ENCODE data around the gene ST3GAL5. TPM values are rescaled to one million over a fixed set of nuclear protein-coding genes. Genes with fewer than 3 reads are reported as not detected.

ST3GAL5 gene
- total and polyA plus RNA-seq, 2 experiments from 2014 or later: 3.2 to 7.9 TPM

DNA sequence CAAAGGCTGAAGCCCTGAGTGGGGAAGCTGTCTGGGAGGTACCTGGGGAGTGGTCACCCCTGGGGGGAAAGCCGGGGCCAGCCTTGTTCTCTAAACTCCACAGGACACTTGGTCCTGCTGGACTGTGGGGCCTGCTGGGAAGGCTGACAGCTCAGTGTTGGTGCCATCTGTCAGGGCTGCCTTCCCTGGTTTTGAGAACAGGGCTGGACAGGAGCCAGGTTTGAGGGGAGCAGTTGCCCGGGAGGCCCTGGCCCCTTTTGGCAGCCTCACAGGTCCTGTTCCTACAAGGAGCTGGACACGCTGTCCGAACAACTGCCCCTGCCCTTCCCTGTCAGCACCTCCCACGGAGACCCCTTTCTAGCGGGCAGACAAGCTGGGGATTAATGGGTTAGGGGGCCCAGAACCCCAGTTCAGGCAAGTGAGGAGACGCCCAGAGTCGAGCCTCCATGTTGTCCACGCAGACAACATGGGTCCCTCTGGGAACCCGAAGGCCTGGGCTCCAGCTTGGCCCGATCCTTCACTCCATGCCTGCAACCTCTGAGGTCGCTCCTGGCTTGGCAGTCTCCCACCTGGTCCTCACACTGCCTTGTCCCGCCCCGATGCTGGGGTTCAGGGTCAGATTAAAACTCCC lies 94.2 kb downstream of the ST3GAL5 start:
- H3K27me3 ChIP-seq (ENCODE audit: insufficient read depth): no peaks in the 10 kb centered on the region
- no peaks in the 10 kb centered on the region for H4K20me1 ChIP-seq (replicated peaks; ENCODE audit: insufficient read depth)
- H3K4me2 ChIP-seq: no peak overlapping the region
- ATAC-seq (no peak), DNase-seq (ENCODE audit: low spot score) (no peak)
- no peaks in the 10 kb centered on the region for H3K79me2 ChIP-seq (replicated peaks; ENCODE audit: insufficient read depth)
- Mint-ChIP-seq H3K9me3 (no peaks in the 10 kb centered on the region), H3K27me3 (ENCODE audit: insufficient read depth, low read depth, poor library complexity) (peaks cover 10% of the 10 kb centered on the region), H3K4me3 (no peak overlapping the region), H3K27ac (no peak overlapping the region), H3K36me3 (ENCODE audit: low read depth) (no peaks in the 10 kb centered on the region), H3K4me1 (peaks cover 3% of the 10 kb centered on the region; the same call in 1 of the 3 replicates)
- H3K27ac ChIP-seq (ENCODE audit: low read depth): no peak overlapping the region
- H3K4me3 ChIP-seq: no peak overlapping the region
- TF ChIP-seq EZH2 (IDR thresholded peaks at IDR 0.05; ENCODE audit: low read depth, unreplicated experiment) (no peak), EZH2phosphoT487 (IDR thresholded peaks at IDR 0.05; ENCODE audit: unreplicated experiment) (no peak), STAT1 (IDR thresholded peaks at IDR 0.05; ENCODE audit: unreplicated experiment) (no peak), CREB1 (CRISPR knock-in tag; IDR thresholded peaks at IDR 0.05; ENCODE audit: low read depth) (no peak), POLR2AphosphoS5 (IDR thresholded peaks at IDR 0.05; ENCODE audit: low read depth) (no peak), NANOG (IDR thresholded peaks at IDR 0.05; ENCODE audit: borderline replicate concordance) (no peak), ZNF114 (CRISPR knock-in tag; IDR thresholded peaks at IDR 0.05) (no peak), JUNB (IDR thresholded peaks at IDR 0.05; ENCODE audit: unreplicated experiment) (no peak), ZNF331 (CRISPR knock-in tag; IDR thresholded peaks at IDR 0.05; ENCODE audit: low read depth) (no peak)
- TF ChIP-seq, protein P1, sequence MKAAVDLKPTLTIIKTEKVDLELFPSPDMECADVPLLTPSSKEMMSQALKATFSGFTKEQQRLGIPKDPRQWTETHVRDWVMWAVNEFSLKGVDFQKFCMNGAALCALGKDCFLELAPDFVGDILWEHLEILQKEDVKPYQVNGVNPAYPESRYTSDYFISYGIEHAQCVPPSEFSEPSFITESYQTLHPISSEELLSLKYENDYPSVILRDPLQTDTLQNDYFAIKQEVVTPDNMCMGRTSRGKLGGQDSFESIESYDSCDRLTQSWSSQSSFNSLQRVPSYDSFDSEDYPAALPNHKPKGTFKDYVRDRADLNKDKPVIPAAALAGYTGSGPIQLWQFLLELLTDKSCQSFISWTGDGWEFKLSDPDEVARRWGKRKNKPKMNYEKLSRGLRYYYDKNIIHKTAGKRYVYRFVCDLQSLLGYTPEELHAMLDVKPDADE (IDR thresholded peaks at IDR 0.05): no peak
- TF ChIP-seq, protein P2, sequence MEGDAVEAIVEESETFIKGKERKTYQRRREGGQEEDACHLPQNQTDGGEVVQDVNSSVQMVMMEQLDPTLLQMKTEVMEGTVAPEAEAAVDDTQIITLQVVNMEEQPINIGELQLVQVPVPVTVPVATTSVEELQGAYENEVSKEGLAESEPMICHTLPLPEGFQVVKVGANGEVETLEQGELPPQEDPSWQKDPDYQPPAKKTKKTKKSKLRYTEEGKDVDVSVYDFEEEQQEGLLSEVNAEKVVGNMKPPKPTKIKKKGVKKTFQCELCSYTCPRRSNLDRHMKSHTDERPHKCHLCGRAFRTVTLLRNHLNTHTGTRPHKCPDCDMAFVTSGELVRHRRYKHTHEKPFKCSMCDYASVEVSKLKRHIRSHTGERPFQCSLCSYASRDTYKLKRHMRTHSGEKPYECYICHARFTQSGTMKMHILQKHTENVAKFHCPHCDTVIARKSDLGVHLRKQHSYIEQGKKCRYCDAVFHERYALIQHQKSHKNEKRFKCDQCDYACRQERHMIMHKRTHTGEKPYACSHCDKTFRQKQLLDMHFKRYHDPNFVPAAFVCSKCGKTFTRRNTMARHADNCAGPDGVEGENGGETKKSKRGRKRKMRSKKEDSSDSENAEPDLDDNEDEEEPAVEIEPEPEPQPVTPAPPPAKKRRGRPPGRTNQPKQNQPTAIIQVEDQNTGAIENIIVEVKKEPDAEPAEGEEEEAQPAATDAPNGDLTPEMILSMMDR (conservative IDR thresholded peaks at IDR 0.05; ENCODE audit: low read depth in 2 of 2): no peak
- TF ChIP-seq, protein P3, sequence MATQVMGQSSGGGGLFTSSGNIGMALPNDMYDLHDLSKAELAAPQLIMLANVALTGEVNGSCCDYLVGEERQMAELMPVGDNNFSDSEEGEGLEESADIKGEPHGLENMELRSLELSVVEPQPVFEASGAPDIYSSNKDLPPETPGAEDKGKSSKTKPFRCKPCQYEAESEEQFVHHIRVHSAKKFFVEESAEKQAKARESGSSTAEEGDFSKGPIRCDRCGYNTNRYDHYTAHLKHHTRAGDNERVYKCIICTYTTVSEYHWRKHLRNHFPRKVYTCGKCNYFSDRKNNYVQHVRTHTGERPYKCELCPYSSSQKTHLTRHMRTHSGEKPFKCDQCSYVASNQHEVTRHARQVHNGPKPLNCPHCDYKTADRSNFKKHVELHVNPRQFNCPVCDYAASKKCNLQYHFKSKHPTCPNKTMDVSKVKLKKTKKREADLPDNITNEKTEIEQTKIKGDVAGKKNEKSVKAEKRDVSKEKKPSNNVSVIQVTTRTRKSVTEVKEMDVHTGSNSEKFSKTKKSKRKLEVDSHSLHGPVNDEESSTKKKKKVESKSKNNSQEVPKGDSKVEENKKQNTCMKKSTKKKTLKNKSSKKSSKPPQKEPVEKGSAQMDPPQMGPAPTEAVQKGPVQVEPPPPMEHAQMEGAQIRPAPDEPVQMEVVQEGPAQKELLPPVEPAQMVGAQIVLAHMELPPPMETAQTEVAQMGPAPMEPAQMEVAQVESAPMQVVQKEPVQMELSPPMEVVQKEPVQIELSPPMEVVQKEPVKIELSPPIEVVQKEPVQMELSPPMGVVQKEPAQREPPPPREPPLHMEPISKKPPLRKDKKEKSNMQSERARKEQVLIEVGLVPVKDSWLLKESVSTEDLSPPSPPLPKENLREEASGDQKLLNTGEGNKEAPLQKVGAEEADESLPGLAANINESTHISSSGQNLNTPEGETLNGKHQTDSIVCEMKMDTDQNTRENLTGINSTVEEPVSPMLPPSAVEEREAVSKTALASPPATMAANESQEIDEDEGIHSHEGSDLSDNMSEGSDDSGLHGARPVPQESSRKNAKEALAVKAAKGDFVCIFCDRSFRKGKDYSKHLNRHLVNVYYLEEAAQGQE (IDR thresholded peaks at IDR 0.05; ENCODE audit: unreplicated experiment): no peak
- TF ChIP-seq, protein P4, sequence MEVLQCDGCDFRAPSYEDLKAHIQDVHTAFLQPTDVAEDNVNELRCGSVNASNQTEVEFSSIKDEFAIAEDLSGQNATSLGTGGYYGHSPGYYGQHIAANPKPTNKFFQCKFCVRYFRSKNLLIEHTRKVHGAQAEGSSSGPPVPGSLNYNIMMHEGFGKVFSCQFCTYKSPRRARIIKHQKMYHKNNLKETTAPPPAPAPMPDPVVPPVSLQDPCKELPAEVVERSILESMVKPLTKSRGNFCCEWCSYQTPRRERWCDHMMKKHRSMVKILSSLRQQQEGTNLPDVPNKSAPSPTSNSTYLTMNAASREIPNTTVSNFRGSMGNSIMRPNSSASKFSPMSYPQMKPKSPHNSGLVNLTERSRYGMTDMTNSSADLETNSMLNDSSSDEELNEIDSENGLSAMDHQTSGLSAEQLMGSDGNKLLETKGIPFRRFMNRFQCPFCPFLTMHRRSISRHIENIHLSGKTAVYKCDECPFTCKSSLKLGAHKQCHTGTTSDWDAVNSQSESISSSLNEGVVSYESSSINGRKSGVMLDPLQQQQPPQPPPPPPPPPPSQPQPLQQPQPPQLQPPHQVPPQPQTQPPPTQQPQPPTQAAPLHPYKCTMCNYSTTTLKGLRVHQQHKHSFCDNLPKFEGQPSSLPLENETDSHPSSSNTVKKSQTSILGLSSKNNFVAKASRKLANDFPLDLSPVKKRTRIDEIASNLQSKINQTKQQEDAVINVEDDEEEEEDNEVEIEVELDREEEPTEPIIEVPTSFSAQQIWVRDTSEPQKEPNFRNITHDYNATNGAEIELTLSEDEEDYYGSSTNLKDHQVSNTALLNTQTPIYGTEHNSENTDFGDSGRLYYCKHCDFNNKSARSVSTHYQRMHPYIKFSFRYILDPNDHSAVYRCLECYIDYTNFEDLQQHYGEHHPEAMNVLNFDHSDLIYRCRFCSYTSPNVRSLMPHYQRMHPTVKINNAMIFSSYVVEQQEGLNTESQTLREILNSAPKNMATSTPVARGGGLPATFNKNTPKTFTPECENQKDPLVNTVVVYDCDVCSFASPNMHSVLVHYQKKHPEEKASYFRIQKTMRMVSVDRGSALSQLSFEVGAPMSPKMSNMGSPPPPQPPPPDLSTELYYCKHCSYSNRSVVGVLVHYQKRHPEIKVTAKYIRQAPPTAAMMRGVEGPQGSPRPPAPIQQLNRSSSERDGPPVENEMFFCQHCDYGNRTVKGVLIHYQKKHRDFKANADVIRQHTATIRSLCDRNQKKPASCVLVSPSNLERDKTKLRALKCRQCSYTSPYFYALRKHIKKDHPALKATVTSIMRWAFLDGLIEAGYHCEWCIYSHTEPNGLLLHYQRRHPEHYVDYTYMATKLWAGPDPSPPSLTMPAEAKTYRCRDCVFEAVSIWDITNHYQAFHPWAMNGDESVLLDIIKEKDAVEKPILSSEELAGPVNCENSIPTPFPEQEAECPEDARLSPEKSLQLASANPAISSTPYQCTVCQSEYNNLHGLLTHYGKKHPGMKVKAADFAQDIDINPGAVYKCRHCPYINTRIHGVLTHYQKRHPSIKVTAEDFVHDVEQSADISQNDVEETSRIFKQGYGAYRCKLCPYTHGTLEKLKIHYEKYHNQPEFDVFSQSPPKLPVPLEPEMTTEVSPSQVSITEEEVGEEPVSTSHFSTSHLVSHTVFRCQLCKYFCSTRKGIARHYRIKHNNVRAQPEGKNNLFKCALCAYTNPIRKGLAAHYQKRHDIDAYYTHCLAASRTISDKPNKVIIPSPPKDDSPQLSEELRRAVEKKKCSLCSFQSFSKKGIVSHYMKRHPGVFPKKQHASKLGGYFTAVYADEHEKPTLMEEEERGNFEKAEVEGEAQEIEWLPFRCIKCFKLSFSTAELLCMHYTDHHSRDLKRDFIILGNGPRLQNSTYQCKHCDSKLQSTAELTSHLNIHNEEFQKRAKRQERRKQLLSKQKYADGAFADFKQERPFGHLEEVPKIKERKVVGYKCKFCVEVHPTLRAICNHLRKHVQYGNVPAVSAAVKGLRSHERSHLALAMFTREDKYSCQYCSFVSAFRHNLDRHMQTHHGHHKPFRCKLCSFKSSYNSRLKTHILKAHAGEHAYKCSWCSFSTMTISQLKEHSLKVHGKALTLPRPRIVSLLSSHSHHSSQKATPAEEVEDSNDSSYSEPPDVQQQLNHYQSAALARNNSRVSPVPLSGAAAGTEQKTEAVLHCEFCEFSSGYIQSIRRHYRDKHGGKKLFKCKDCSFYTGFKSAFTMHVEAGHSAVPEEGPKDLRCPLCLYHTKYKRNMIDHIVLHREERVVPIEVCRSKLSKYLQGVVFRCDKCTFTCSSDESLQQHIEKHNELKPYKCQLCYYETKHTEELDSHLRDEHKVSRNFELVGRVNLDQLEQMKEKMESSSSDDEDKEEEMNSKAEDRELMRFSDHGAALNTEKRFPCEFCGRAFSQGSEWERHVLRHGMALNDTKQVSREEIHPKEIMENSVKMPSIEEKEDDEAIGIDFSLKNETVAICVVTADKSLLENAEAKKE (CRISPR knock-in tag; IDR thresholded peaks at IDR 0.05): no peak
- H3K9me2 ChIP-seq (ENCODE audit: insufficient read depth): no peaks in the 10 kb centered on the region
- H3K4me1 ChIP-seq (ENCODE audit: insufficient read depth): no peaks in the 10 kb centered on the region
- H3K36me3 ChIP-seq (ENCODE audit: insufficient read depth): no peaks in the 10 kb centered on the region
- H2AFZ ChIP-seq: no peak overlapping the region; the same call in 1 of the 2 replicates
- no peaks in the 10 kb centered on the region for H3F3A ChIP-seq (replicated peaks; ENCODE audit: low read depth)

Data from GM23338 (cell line).